EL (cell line): ENCODE results near the gene STOM.
"Not testable (repeated sequence)": the region's sequence is repeated elsewhere in the genome, so short reads cannot be mapped to it uniquely, and the experiment has no call there.

Experiments
- DNase-seq: peaks from one replicate; pipeline ENCODE4 v3.0.0-alpha.2; 2016

Gene STOM

DNA sequence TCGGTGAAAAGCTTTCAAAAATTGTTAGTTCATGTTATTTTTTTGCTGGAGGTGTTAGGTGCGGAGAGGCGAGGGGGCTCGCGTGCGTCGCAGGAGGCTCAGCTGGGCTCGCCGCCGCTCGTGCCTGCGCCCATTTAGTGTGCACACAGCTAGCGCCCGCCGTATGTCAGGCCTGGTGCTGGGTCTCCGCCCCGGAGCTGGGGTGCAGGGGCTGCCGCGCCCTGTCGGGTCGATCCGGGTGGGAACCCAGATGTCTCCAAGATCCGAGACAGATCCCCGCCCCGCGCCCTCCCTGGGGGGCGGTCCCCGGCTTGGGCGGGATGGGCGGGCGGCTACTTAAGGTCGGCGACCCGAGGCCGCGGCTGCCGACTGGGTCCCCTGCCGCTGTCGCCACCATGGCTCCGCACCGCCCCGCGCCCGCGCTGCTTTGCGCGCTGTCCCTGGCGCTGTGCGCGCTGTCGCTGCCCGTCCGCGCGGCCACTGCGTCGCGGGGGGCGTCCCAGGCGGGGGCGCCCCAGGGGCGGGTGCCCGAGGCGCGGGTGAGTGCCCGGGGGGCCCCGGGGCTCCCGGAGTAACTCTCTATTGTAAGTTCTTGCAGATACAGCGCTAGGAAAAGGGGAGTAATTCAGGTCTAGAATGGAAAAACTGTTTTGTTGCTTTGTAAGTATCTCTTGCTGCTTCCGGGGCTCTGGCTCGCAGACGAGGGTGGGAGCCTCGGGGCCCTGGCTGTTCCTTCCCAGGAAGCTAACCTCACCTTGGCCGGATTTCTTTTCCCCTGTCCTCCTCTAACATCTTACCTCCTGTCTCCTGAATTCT is 70.4 kb downstream of the STOM start:
- peak; percentile 50 for DNase-seq

- no peak for DNase-seq
Observed at GRCh38 chr9:121298689-121299466, 71.2 kb downstream of the STOM start.

DNA sequence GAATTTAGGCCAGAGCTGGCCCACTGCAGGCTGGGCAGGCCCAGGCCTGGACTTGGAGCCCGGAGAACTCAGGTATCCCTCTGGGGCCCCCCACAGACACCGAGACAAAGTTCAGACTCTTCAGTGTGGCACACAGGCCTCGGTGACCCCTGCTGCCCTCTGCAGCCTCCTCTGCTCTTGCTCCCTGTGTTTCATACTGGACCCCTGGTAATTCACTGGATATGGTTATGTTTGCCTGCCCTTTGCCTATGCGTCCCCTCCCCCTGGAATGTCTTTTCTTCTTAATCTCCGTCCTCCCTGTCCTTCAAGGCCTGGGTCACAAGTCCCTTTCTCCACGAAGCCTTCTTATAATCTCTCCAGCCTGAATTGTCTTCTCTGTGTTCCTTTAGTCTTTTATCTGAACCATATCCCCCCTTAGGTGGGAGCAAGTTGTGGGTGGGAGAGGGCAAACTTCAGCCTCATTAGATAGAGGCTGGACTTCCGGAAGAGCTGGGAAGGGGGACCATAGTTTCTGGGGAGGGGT is 72.0 kb downstream of the STOM start:
- no peak for DNase-seq

GRCh38 chr9:121297389-121297788 is 72.7 kb downstream of the STOM start:
- DNase-seq = no peak

DNA sequence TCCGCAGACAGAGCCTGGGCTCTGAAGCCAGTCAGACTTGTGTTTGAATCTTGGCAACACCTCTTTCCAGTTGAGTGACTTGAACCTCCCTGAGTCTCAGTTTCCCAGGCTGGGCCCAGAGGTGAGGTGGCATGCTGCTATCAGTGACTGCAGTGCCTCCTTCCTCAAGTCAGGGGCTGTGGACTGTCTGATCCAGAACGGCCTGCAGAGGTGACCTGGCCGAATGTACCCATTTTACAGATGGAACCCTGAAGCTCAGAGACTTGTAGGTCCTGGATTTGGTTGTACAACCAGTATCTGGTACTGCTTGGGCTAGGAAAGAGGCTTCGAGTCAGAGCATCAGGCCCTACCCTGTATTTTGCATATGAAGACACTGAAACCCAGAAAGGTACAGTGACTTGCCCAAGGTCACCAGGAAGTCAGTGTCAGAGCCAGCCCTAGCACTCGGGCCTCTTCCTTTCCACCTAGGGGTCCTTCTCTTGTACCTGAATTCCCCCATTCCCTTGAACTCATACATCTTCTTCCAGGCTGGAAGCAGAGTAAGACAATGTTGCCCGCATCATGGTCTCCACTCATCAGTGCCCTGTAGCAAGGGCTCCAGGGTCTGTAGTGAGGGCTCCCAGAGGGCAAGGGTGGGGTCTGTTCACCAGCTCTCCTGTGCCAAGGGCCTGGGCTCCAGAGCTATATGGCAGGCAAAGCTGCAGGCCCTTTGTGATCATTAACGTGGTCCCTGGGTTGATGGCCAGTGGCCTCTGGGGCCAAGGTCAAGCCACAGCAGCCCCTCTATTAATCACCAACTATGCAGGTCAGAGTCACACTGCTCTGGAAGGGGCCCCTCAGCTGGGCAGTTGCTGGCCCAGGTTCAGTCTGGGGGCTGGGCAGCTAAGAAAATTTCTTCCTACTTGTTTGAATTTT is 73.6 kb downstream of the STOM start:
- no peak for DNase-seq

DNA sequence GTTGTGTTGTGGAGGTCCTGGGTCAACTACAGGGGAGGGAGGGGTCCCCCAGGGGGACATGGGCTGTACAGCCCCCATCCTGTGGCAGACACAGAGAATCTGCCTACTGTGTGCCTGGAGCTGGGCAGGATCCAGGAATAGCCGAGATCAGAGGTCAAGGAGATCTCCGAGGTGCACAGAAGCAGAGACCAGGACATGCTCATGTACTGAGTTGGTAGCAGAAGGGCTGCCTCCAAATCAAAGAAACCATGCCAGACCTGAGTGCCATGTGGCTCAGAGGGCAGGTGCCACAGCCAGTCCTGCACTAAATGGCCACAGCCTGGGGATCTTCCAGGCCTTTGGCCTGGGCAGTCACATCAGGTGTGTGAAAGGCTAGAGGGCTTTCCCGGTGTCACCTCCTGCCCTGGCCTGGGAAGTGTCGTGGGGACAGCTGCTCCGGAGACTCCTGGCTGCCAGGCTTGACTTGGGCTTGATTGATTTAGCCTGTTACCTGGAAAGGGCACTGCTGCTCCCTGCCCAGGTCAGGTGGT is 74.3 kb downstream of the STOM start:
- no peak for DNase-seq

GRCh38 chr9:121294866-121295661 is 75.0 kb downstream of the STOM start:
- no peak for DNase-seq

DNA sequence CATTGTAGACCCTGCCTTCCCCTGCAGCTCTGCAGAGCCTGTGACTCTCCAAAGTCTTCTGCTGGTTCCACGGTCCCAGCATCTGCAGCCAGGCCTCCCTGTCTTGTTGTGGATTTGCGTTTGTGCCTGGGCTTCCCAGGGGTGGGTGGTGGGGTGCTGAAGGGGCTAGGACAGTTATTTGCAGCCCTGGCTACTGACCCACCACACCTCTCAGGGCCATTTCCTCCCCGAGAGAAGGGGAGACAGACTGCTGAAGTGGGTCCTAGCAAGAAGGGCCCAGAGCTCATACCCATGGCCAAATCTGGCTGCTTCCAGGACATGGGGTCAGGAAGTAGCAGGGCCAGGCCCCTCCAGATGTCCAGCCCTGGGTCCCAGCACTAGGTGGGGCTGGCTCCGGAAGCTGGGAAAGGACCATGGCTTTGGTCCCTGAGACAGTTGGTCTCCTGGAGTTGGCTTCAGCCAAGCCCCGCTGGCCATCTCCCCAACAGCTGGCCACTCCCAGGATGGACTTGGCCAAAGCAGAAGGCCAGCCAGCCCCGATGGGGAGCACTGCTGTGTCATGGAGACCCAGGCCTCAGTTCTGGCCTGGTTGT is 75.8 kb downstream of the STOM start:
- no peak for DNase-seq

GRCh38 chr9:121292801-121293241 is 77.2 kb downstream of the STOM start:
- DNase-seq = no peak

- no peak for DNase-seq
Observed at GRCh38 chr9:121292051-121292450, 78.0 kb downstream of the STOM start.

- not testable (repeated sequence) for DNase-seq
Observed at GRCh38 chr9:121291536-121291935, 78.5 kb downstream of the STOM start.

DNA sequence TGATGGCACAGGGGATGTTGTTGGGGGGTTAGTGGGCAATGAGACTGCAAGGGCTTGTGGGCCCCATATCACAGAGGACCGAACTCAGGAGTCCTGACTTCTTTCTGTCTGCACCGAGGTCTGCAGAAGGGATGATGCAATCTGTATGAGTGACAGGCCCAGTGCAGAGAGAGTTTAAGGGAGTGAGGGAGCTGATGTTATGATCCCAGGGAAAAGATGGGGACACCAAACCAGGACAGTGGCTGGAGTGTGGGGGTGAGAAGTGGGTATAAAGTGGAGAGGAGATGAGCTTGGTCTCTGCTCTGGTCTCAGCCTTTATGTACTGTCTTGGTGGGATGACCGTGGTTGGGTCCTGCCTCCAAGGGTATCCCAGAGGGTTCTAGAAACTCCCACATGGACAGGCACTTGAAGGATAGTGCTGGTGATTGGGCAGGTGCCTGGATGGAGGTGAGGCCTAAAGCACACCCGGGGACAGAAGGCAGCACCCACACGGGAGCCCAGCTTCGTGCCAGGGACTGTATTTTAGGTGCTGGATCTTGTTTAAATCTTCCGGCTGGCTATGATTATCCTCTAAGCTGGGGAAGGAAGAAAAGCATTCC is 80.2 kb downstream of the STOM start:
- DNase-seq = no peak

DNA sequence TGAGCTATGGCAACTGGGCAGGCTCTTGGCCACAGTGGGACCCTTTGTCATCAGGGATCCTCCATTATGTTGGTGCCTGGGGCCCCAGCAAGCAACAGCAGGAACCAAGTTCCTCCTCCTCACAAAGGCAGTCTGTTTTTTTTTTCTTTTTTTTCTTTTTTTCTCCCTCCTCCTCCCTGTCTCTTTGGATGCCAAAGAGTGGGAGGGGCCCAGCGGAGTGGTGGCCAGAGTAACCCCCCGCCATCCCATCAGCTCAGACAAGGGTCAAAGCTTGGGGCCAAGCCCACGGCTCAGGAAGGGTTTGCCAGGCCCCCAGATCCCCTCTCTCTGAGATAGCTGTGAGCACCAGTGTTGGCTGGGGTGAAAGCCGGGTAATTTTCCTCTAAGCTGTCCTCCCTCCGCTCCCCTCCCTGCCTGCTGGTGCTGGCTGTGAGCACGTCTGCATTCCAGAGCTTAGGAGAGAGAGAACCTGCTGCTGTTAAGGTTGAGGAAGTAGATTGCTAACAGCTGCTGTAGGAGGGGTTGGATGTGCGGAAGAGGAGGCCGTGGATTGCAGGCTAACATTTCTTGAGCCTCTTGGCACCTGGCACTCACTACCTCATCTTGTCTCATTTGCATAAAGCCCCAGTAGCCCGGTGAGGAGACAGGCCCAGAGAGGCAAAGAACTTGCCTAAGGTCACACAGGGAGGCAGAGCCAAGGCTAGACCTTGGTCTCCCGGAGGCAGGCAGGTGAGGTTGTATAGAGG is 80.9 kb downstream of the STOM start:
- peak; percentile 50 for DNase-seq
